Left lung (tissue), 10 donors: ENCODE measurements around the gene RPL3. TPM values are rescaled to one million over a fixed set of nuclear protein-coding genes. Genes with fewer than 3 reads are reported as not detected.

ENCODE experiments used
- ATAC-seq: fragments of 200-7000 bp; cut with Tn5 transposase; one replicate; pipeline ENCODE4 v1.9.1; 2020; ENCODE audit warnings: moderate library complexity
- DNase-seq, 4 donors: peaks; one replicate each; pipeline ENCODE4 v3.0.0-alpha.2; 2013 to 2020
- H3K27ac ChIP-seq, 2 donors: fragments of 200-600 bp; sonication (generic) in 1 of 2; one replicate each; pipeline versions ENCODE4 v1.5.0 to v1.8.0; 2020 to 2021
- H3K27me3 ChIP-seq, 2 donors: fragments of 200-600 bp; sonication (generic) in 1 of 2; one replicate each; pipeline versions ENCODE4 v1.5.0 to v1.8.0; 2020 to 2021
- H3K36me3 ChIP-seq, 2 donors: fragments of 200-600 bp; sonication (generic) in 1 of 2; one replicate each; pipeline versions ENCODE4 v1.5.0 to v1.8.0; 2020 to 2021
- H3K4me1 ChIP-seq, 2 donors: fragments of 200-600 bp; one replicate each; pipeline ENCODE4 v1.8.0; 2021
- H3K4me3 ChIP-seq, 2 donors: fragments of 200-600 bp; sonication (generic) in 1 of 2; one replicate each; pipeline versions ENCODE4 v1.5.0 to v1.8.0; 2020 to 2021; ENCODE audit warnings: mild to moderate bottlenecking in 1 of 2
- H3K9me3 ChIP-seq, 2 donors: fragments of 200-600 bp; sonication (generic) in 1 of 2; one replicate each; pipeline versions ENCODE4 v1.5.0 to v1.8.0; 2020 to 2021
- intact Hi-C, 2 donors: fragments of 100-400 bp; cut with DNase I; formaldehyde crosslinking; loops; one replicate each; pipeline versions ENCODE4 v1.11.2 to v1.14.2; 2022
- polyA plus RNA-seq, 6 donors: library from polyadenylated mRNA; unstranded; fragments of 120-200 nt; gene quantifications; one replicate each; pipeline ENCODE4 v1.2.1, GENCODE V29; 2013; ENCODE audit not compliant: insufficient read length in 6 of 6
- total RNA-seq, 2 donors: library from RNA; stranded (reverse); fragmentation: NEBNext Ultra II Directional; extraction: Animal tissue kit (Norgen Biotek cat#: 25700); gene quantifications; one replicate each; pipeline ENCODE4 v1.2.1, GENCODE V29; 2021
- TF ChIP-seq, protein P1 (sequence below), 2 donors: fragments of 200-600 bp; sonication (generic) in 1 of 2; IDR thresholded peaks; one replicate each; pipeline versions ENCODE4 v1.5.0 to v1.8.0; 2021; ENCODE audit warnings: antibody characterized with exemption in 2 of 2
- donor health status: DM: no; HTN: yes; CAD: no.
- donor health status: DM: no; HTN: no; CAD: no.

Gene RPL3
- total and polyA plus RNA-seq, 8 donors = 1,506 to 3,842 (median 3,632) TPM

DNA sequence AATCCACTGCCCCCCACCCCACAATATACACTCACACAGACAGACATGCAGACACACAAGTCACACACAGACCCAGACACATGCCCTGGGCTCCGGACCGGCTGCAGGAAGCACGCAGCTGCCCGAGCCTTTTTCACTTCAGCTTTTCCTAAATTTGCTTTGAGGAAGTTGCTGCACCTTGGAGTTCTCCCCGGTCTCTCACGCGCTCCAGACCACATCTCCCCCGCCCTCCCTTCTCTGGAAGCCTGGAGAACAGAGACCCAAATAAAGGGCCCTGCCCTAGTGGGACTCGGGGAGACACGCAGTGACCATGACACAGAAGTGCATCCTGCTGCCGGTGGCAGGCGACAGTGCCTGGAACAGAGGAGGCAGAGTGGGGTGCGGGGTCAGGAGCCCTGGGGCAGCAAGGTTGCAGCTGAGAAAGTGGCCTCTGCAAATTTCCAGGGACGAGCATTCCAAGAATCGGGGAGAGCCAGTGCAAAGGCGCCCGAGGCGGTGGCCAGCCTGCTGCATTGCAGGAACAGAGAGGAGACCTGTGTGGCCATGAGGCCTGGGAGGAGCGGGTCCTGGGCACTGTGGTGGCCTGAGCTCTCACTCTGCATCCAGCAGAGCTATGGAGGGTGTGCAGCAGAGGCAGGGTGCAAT is 19.1 kb downstream of the RPL3 start:
- peaks cover 6 to 45% of the 10 kb centered on the region in 2 donors for H3K4me1 ChIP-seq
- H3K27me3 ChIP-seq = peaks cover 0 to 34% of the 10 kb centered on the region in 2 donors
- DNase-seq (peak in 1 of 4 donors; percentile 73), ATAC-seq (peak; percentile 59)
- H3K4me3 ChIP-seq = no peak overlapping the region
- H3K36me3 ChIP-seq = no peaks in the 10 kb centered on the region
- peak overlapping the region; percentile 44 to 65 for H3K27ac ChIP-seq
- intact Hi-C loops = loop anchor here in 1 of 2 donors (10.0 kb wide), 1 partner anchor 56 kb away; the partner anchor contains the start of gene PDGFB
- no peaks in the 10 kb centered on the region for H3K9me3 ChIP-seq
- TF ChIP-seq, protein P1, sequence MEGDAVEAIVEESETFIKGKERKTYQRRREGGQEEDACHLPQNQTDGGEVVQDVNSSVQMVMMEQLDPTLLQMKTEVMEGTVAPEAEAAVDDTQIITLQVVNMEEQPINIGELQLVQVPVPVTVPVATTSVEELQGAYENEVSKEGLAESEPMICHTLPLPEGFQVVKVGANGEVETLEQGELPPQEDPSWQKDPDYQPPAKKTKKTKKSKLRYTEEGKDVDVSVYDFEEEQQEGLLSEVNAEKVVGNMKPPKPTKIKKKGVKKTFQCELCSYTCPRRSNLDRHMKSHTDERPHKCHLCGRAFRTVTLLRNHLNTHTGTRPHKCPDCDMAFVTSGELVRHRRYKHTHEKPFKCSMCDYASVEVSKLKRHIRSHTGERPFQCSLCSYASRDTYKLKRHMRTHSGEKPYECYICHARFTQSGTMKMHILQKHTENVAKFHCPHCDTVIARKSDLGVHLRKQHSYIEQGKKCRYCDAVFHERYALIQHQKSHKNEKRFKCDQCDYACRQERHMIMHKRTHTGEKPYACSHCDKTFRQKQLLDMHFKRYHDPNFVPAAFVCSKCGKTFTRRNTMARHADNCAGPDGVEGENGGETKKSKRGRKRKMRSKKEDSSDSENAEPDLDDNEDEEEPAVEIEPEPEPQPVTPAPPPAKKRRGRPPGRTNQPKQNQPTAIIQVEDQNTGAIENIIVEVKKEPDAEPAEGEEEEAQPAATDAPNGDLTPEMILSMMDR (IDR thresholded peaks at IDR 0.05) = no peak

DNA sequence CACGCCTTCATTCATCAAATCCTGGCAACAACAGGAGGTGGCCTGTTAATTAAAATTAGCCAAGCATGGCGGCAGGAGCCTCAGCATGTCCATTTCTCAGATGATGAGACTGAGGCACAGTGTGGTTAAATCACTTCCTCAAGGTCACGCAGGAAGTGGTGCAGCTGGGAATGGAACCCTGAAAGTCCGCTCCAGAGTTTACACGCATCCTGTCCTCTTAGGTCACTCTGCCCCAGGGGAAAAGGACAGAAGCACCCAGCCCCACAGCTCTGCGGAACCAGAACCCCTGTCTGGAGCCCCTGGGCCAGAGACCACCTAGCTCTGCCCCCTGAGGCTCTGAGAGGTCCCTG is 19.6 kb downstream of the RPL3 start:
- Histone ChIP-seq H3K4me1 (peaks cover 6 to 45% of the 10 kb centered on the region in 2 donors), H3K4me3 (no peak overlapping the region), H3K27ac (peak overlapping the region; percentile 44 to 65)

DNA sequence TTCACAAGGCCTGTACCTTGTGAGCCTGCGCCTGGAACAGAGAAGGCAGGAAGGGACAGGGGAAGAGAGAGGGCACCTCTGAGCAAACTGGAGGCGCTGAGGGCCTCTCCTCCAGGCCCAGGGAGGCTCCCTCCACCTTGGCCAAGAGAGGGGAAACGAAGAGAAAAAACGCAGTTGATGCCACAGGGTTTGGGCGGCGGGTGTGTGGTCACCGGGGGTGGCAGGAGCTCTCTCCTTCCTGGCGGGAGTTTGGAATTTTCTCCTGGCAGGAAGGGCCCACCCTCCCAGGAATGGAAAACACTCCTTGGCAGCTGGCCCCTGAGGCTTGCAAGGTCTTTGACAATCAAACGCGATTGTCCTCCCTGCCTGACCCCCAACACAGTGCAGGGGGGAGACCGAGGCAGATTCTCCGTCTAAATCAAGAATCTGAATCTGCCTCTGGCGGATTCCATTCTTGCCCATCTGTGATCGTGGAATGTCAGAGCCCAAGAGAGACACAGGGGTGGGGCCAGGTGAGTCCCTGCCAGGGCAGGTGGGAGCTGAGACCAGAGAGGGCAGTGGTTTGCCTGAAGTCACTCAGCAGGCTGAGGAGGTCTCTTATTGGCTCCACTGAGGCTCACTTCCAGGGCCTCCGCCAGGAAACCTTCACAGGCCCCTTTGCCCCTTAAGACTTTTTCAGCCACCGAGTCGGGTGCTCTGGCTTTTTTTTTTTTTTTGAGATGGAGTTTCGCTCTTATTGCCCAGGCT is 21.0 kb downstream of the RPL3 start:
- intact Hi-C loops = no loop called here
- Histone ChIP-seq H3K27me3 (peaks cover 0 to 34% of the 10 kb centered on the region in 2 donors), H3K36me3 (no peaks in the 10 kb centered on the region), H3K9me3 (no peaks in the 10 kb centered on the region), H3K27ac (peak overlapping the region; percentile 28 to 39), H3K4me3 (no peak overlapping the region), H3K4me1 (peaks cover 6 to 45% of the 10 kb centered on the region in 2 donors)
- ATAC-seq = no peak
- TF ChIP-seq, protein P1 (IDR thresholded peaks at IDR 0.05) = no peak
- DNase-seq = no peak

More for the DNA sequence above, 19.6 kb downstream of the RPL3 start:
- TF ChIP-seq, protein P1 (IDR thresholded peaks at IDR 0.05) = no peak
- H3K9me3 ChIP-seq = no peaks in the 10 kb centered on the region
- H3K27me3 ChIP-seq = peaks cover 0 to 34% of the 10 kb centered on the region in 2 donors
- peak; percentile 44 for ATAC-seq
- intact Hi-C loops = loop anchor here in 1 of 2 donors (10.0 kb wide), 1 partner anchor 55 kb away; the partner anchor contains the start of gene PDGFB
- DNase-seq = no peak
- no peaks in the 10 kb centered on the region for H3K36me3 ChIP-seq

DNA sequence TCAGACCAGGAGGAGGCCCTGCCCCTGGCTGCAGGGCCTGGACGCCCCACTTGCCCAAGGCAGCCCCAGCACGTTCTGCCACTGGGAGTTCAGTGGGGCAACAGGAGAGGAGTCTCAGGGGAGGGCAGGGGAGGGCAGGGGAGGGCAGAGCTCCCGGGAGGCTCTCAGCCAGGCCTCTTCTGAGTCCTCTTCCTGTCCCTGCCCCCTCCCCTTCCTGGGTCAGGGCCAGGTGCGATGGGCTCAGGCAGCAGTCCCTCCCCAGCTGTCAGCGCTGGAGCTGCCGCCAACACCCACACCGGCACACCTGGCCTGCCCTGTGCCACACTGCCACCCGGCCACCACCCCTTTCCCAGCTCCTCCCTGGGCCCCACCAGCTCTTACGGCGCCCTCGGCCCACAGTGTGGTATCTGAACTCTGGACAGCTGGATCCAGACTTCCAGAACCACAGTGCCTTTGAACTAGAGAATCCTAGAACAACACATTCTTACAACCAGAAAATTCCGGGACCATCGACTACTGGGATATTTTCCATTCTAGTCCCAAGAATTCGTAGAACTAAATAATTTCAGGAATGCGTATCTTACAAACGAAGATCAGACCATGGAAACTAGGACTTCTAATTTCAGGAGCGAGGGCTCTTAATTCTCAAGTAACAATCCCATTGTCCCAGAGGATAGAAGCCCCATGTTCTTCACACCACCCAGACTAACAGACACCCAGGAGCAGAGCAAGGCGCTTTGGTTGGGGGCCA is 21.8 kb downstream of the RPL3 start:
- intact Hi-C loops = no loop called here
- ATAC-seq (peak; percentile 16), DNase-seq (peak in 1 of 4 donors; percentile 58)
- peak overlapping the region; percentile 28 to 39 for H3K27ac ChIP-seq
- no peak overlapping the region for H3K4me3 ChIP-seq
- H3K27me3 ChIP-seq = peaks cover 0 to 34% of the 10 kb centered on the region in 2 donors
- TF ChIP-seq, protein P1 (IDR thresholded peaks at IDR 0.05) = no peak
- H3K36me3 ChIP-seq = no peaks in the 10 kb centered on the region
- no peaks in the 10 kb centered on the region for H3K9me3 ChIP-seq
- peaks cover 10 to 52% of the 10 kb centered on the region in 2 donors for H3K4me1 ChIP-seq
